ENCODE measurements around the gene SRSF2.
"Not testable (repeated sequence)": the region's sequence is repeated elsewhere in the genome, so short reads cannot be mapped to it uniquely, and the experiment has no call there.

Gene SRSF2

DNA sequence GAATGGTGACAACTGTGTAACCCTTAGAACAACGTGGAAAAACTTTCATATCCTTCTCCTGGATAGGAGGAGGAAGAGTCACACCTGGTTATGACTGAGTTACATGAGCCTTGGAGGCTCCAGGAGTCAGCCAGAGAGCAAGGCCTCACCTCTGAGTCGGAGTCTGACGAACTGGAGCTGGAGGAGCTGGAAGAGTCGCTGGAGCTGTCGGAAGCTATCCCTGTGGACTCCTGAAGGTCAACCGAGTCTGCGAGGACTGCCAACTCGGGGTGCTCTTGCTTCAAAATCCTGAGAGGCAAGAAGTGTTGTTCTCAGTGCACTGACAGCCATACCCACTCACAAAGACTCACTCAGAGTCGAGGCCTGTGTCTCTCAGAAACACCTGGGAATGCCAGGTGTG is 16.9 kb downstream of the SRSF2 start:
- no peak for DNase-seq

DNA sequence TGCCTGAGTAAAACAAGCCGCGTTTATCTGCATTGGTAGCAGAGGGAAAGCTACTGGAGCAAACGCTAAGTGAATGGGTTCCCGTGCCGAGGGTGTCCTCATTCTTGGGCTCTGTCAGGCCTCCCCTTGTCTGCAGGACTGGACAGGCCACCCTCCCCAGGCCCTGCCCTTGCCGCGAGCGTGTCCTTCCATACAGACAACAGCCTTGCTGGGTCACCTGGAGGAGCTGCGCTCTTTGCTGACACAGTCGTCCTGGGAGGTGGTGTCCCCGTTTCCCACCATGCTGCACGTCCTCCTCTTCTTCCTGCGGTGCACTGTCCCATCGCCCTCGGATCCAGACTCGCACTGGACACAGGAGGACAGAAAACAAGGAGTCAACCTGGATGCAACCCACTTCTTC is 18.6 kb downstream of the SRSF2 start:
- no peak for DNase-seq

DNA sequence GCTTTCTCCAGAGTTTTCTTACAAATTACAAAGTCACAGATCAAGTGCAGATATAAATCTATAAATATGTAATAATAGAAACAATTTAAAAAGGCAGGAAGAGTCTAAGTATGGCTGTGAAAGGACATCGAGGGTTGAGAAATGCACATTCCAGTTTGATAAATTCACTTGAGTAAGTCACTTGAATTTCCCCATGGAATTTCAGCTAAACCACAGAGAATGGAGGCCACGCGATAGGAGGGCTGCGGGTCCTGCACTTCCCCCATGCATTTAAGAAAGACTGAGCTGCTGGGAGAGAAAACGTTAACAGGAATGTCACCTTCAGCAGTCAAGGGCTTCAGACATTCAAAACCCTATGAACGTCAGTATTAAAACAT is 20.3 kb downstream of the SRSF2 start:
- no peak for DNase-seq

DNA sequence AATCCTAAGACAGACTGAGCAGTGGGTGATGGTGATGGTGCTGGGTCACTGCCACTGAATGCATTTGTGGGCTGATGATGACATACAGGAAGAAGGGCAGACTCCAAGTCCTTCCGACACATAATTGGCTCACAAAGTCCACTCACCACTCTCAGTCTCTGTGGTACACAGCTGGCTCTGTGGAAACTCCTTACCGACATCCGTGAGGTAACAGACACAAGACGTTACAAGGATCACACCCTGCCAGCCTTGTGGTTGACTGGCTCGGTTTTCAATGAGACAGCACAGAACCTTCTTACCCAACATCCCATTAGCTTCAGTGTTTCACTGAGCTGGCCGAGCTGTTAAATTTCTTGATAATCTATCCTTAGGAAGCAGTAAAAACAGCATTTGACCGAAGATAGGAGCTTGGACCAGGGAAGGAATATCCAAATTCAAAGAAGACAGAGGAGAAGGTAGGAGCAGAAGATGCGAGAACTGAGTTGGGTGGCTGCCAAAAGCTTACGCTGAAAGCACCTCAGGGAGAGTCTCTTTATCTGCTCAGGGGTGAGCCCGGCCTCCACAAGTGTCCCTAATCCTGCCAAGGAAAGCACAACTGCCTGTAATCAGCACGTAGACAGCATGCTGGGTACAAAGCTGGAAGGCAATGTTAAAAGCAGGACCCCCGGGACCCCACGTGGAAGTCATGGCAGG is 20.8 kb downstream of the SRSF2 start:
- DNase-seq, result no peak

DNA sequence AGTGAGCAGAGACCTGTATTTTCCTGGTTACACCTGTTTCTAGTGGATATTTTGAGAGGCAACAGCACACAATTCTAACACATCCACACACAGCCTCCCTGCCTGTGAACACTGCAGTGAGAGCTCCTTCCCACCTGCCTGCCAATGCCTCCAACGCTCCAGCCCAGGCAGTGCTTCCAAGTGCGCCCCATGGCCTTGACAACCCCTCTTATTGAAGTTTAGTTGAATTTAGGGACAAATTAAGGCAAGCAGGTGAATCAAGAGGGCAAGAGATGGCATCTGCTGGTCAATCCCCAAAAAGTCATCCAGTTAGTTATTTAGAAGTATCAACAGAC is 21.7 kb downstream of the SRSF2 start:
- DNase-seq, result no peak

DNA sequence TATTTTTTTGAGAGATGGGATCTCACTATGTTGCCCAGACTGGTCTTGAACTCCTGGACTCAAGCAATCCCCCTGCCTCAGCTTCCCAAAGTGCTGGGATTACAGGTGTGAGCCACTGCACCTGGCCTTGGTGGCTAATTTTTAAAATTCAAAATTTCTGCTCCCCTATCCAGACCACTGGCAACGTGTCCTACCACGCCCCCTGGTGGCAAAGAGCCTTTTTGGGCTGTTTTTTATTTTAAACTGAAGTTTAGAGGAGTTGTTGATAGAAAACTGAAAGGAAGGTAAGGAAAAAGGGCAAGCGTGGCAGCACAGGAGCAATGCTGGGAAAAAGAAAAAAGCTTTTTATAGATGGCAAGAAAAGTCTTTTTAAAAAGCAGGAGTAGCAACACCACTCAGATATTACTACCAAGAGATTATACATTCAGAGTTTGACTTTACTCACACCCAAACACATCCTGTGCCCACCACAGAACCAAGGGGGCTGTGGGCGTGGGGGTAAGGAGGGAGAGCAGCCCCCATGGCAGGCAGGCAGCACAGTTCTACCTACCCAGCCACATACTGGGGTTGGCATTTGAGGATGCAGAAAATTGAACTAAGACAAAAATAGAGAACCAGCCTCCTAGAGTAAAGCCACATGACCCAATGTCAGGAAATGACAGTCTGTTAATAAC is 22.2 kb downstream of the SRSF2 start:
- peak; percentile 57 for DNase-seq

DNA sequence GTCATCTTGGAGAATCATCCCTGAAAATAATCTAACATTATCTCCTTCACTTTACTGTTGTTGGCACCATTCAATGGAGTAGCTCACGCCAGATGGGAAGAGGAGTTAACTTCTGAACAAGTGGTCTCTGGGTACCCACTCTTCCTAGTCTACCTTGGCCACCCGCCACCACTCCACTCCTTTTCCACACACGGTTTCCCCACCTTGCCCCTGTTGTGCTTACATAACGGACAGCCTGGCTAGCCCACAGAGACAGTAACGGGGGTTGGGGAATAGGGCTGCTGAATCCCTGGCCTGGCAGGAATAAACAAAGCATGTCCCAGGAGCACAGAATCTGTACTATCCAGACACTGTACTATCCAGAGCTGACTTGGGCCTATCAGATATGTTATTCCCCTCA is 22.8 kb downstream of the SRSF2 start:
- DNase-seq, result no peak

DNA sequence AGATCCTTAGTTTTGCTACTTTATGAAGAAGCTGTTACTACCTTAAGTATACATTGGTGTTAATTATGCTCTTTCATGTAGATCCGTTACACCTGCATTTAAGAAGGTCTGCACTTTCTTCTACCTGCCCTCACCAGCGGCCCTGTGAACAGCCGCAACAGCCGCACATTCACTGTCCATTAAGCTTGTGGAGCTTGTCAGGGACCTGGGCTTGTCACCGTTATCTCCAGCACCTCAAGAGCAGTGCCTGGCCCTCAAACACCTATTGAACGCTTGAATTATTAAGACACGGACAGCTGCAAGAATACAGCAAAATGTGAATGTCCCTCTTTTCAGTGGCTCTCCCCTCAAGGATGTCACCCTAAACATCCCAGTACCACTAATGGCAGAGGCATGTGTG is 23.4 kb downstream of the SRSF2 start:
- DNase-seq, result no peak

DNA sequence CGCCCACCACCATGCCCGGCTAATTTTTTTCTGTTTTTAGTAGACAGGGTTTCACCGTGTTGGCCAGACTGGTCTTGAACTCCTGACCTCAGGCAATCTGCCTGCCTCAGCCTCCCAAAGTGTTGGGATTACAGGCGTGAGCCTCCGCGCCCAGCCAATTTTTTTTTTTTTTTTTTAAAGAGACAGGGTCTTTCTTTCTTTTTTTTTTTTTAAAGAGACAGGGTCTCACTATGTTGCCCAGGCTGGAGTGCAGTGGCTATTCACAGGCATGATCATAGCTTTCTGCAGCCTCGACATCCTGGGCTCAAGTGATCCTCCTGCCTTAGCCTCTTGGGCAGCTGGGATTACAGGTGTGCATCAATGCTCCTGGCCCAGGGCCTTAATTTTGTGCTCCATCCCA is 24.8 kb downstream of the SRSF2 start:
- not testable (repeated sequence) for DNase-seq

DNA sequence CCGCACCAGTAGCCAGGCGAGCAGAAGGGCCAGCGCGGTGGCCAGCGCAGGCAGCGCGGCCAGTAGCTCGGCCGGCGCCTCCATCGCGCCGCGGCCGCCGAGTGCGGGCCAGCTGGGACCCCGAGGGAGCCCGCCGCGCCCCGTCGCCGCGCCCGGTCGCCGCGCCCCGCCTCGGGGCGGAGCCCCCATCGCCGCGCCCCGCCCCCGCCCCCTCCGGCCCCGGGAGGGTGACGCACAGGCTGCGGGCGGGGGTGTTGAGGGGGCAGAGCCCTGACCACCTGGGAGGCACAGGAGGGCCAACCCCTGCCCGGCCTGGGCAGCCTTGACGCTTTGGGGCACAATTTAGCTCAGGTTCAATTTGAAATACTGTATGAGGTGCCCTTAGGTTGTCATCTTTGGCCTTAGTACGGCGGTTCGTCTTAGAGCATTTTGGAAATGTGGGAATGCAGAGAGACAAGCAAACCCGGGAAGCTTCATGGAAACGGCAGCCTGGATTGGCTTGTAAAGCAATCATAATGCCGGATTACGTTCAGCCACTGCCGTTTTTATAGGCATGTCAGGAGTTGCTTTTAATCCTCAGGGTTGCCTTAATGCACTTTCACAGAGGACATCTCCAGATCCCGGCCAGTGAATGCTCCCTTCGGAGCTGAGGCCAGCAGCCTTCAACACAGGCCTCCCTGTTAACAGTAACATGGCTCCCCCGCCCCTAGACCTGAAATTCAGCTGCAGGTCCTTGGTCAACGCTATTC is 26.1 kb downstream of the SRSF2 start, which contains the start of gene MXRA7:
MXRA7 (minus strand) TSS at position 103 of the 749 bp plus-strand sequence; CDS start at position 84, 19 bp downstream.
- peak; percentile 90 for DNase-seq

DNA sequence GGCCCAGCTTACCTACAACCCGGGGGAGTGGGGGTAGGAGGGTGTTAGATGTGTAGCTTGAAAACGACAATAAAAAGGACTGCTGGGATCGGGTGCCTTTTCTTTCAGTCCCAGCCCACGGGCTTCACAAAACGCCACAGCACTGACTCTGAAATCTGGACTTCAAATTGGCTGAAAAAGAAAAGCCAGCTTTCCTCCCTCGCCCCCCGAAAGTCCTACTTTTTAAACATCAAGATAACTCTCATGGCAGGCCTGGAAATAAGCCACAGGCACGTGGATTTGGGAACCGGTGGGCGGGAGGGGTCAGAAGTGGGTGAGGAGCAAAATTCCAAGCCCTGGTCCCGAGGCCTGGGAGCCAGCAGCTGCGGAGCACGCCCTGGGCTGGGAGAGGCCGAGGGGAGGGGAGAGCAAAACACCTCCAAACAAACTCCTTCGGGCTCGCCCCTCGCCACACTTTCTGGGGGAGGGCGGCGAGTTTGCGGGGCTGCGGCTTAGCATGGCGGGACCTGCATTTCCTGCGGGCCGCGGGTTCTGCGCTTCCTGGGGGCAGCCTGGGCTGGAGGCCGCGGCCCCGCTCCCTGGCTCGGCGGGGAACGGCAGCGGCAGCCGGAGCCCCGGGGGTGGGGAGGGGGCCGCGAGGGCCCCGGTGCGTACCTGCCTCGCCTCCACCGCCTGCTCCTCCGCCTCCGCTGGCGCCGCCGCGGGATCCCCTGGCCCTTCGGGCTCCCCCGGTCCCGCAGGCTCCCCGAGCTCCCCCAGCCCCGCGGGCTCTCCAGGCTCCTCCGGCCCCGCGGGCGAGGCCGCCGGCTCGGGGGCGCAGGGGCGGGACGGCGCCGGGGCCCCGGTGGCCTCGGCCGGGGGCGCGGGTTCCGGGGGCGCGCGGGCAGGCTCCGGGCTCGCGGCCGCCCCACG is 26.9 kb downstream of the SRSF2 start:
- peak; percentile 40 for DNase-seq

DNA sequence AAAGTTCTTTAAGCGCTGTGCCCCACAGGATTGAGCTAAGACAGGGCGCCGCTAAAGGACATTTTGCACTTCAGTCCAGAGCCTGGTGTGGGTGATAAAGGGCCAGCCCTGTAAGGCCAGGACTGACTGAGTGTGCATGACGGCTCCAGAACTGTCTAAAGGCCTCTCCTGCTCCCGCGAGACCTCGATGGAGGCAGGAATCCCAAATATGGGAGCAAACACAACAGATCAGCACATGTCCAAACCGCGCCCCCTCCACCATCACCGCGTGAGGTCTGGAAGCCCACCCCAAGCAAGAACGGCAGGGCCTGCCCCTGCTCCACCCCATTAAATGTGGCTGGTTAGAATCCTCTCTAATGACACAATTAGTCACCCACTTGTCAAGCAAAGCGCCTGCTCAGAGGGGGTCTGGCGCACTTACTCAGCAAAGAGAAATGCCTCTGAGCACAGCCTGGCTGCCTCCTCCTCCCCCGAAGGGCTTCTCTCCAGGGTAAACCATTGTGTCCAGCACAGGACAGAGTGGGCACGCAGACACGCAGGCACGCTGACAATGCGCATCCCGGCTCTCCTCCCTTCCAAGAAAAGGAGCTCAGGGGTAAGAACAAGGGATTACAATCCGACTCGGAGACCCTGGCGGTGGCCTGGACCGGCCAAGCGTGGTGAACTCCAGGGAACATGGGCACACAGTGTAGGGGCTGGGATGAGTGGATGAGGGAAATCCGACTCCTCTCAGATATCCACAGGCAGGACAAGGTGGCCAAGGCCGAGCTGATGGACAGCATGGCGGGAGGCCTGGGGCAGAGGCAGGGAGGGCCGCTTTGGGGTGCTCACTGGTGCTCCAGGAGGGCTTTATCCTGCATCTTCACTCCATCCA is 27.8 kb downstream of the SRSF2 start:
- peak; percentile 69 for DNase-seq

DNA sequence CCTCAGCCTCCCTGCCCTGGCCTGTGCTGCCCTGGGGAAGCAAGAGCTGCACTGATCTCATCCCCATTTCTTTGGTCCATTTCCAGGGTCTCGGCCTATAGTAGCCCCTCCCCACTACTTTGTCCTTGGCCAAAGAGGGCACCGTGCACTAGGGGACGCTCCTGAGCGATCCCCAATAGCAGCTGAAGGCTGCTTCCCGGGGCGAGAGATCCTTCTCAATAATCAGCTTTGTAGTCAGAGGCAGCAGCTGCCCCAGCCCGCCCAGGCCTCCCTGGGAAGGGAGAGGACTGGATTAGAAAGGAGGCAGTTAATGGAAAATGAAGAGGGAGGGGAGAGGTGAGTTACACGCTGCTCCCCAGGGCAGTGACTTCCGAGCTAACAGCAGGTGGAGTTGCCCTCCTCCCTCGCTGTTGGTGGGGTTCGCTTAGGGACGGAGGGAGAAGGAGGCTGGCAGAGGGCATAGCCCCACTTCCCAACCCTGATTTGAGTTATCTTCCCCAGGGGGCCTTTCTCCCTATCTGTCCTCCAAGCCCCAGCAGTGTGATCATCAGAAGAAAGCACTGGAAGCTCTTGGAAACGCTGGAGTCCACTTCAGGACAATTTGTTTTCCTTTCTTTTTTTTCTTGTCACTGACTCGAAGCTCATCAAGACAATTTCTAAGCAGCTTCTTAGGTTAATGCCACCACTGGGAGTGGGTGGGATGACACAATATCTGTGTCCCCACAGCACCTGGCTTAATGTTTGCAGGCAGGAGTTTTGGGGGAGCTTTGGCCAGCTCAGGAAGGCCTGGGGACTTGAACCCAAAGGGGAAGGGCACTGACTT is 28.9 kb downstream of the SRSF2 start:
- no peak for DNase-seq

DNA sequence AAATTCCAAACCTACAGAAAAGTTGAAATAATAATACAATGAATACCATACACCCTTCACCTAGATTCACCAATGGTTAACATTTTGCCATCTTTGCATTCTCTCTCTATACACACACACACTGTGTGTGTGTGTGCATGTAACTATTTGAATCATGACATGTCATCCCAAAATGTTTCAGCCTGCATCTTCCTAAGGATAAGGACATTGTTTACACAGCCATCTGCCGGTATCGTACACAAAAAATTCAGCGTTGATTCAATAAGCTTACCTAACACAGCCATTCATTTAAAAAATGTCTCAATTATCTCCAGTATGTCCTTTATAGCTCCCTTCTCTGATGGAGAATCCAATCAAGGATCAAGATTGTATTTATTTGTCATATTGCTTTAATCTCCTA is 30.3 kb downstream of the SRSF2 start:
- DNase-seq, result no peak

DNA sequence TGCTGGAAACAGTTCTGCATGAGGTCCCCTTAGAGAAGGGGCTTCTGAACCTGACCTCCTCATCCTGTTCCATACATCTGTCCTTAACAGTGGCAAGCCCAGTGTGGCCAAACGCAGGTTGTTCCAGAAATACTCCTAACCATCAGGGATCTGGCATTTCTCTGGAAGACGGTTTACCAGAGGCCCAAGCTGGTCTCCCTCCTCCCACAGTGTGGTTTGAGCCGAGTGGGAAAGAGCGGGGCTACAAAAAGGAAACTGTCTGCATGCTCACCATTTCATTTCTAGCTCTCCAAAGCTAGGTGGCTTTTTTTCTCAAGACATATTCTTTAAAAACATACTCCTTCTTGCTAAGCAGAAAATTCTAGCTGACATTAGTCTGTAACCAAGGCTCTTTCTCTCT is 32.3 kb downstream of the SRSF2 start:
- DNase-seq, result no peak

DNA sequence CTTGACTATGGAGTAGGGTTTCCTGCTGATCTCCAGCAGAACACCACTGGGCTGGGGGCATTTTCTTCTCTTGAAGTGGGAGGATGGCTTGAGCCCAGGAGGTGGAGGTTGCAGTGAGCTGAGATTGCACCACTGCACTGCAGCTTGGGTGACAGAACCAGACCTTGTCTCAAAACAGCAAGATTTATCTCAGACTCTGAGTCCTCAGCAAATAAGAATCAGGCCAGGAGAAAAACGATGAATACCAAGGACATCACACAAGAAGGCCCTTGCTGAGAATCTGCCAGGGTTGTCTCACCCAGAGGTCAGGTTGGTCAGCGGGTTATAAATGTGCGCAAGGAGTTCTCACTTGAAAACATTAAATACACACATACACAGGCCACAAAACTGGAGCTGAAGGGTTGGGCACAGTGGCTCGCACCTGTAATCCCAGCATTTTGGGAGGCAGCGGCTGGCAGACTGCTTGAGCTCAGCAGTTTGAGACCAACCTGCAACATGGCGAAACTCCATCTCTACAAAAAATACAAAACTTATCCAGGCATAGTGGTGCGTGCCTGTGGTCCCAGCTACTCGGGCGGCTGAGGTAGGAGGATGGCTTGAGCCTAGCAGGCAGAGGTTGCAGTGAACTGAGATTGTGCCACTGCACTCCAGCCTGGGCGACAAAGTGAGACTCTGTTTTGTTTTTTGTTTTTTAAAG is 34.0 kb downstream of the SRSF2 start:
- no peak for DNase-seq

DNA sequence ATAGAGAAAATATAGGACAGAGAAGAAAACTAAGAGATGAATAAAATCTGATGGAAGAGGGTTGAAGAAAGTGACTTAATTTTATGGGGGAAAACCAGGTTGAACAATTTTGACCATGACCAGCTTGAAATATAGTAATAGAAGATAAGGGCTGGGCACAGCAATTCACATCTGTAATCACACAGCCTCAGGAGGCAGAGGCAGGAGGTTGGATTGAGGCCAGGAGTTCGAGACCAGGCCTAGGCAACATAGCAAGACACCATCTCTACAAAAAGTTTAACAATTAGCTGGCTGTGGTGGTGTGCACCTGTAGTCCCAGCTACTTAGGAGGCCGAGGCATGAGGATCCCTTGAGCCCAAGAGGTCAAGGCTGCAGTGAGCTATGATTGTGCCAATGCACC is 35.1 kb downstream of the SRSF2 start:
- DNase-seq, result no peak

DNA sequence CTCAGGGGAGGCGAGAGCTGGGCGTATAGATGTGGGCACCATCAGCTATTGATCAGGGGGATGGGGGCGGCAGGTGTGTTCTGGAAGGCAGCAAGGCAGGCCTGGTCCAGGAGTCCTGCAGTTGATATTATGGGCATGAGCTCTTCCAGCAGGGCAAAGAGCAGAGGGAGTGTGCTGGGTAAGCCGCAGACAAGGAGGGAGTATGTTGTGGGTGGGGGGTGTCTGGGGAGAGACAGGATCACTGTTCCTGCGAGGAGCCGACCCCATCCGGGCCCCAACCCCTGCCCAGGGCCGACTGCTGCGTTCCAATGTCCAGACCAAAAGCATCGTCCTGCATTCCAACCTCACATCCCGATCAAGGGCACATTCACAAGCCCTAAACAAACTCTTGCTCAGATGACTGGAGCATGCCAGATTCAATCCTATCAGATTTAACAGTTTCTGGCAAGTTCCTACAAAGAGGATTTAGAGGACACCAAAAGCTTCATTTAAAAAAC is 35.6 kb downstream of the SRSF2 start:
- DNase-seq, result no peak

DNA sequence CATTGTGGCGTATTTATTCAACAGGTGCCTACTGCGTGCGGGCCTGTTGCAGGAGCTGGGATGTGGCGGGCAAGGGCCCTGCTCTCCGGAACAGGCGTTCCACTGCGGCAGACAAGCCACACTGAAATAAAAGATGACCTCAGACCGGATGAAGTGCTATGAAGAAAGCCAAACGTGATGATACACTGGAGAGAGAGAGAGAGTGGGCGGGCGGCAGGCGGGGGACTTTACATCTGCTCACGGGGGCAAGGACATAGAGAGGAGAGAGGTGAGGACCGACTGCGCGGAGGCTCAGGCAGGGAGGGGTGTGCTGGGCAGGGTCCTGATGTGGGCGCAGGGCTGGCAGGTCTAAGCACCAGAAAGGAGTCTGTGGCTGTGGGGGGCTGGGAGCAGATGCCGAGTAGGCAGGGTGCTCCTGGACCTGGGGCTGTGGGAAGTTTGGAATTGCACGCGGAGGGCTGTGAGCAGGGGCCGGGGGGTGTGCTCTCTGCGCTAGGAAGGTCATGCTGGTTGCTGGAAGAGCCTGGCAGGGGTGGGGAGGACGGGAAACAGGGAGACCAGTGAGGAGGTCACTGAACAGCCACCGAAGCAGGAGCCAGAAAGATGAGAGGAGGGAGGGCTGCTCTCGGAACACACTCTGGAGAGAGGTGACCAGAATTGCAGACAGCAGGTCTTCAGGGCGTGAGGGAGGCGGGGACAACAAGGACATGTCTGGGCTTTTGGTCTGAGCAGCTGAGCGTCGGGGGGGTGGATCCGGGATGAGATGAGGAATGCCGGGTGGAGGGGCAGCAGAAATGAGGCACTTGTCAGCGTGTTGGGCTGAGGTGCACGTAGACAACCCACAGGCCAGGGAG is 36.3 kb downstream of the SRSF2 start:
- DNase-seq, result no peak

Measured in NCI-H69 (cell line).